ENCODE results near the gene AJM1. TPM values are rescaled to one million over a fixed set of nuclear protein-coding genes. Genes with fewer than 3 reads are reported as not detected.

Gene AJM1
- total RNA-seq, 4 donors from 2014 or later, result 1.4 to 2.9 (median 1.6) TPM

DNA sequence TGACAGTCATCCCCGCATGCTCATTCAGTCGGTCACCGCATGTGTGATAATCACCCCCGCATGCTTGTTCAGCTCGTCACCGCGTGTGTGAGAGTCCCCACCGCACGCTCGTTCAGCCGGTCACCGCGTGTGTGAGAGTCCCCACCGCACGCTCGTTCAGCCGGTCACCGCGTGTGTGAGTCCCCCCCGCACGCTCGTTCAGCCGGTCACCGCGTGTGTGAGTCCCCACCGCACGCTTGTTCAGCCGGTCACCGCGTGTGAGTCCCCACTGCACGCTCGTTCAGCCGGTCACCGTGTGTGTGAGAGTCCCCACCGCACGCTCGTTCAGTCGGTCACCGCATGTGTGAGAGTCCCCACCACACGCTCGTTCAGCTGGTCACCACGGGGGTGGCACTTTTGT lies 47.6 kb downstream of the AJM1 start:
- no peak for TF ChIP-seq POLR2A (IDR thresholded peaks at IDR 0.05)
- TF ChIP-seq, protein P1, sequence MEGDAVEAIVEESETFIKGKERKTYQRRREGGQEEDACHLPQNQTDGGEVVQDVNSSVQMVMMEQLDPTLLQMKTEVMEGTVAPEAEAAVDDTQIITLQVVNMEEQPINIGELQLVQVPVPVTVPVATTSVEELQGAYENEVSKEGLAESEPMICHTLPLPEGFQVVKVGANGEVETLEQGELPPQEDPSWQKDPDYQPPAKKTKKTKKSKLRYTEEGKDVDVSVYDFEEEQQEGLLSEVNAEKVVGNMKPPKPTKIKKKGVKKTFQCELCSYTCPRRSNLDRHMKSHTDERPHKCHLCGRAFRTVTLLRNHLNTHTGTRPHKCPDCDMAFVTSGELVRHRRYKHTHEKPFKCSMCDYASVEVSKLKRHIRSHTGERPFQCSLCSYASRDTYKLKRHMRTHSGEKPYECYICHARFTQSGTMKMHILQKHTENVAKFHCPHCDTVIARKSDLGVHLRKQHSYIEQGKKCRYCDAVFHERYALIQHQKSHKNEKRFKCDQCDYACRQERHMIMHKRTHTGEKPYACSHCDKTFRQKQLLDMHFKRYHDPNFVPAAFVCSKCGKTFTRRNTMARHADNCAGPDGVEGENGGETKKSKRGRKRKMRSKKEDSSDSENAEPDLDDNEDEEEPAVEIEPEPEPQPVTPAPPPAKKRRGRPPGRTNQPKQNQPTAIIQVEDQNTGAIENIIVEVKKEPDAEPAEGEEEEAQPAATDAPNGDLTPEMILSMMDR (IDR thresholded peaks at IDR 0.05), result no peak
- 94 to 96% methylated on average over 42 of the region's 42 CpGs for WGBS, 2 donors
- intact Hi-C loops (cut with DNase I; ENCODE audit: low total_unique reads), result no loop called here
- DNase-seq (ENCODE audit: low spot score in 2 of 2), result no peak
- H3K4me3 ChIP-seq (ENCODE audit: low read depth, poor library complexity, severe bottlenecking), result no peak overlapping the region

DNA sequence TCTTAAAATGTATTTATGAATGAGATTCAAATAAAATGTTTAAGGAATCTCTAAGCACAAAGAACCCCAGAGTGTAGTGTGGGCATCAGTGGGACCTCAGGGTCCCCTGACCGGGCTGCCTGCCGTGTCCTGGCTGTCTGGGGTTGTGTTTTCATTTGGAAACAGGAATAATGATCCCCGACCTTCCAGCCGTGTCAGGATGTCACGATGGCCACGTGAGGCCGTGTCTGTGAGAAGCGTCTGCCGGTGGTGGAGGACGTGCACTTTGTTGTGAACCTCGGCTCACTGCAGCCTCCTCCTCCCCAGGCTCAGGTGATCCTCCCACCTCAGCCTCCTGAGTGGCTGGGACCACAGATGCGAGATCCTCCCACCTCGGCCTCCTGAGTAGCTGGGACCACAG lies 48.4 kb downstream of the AJM1 start:
- DNase-seq (ENCODE audit: low spot score in 2 of 2), result no peak
- no peak overlapping the region for H3K4me3 ChIP-seq (ENCODE audit: low read depth, poor library complexity, severe bottlenecking)
- TF ChIP-seq POLR2A (IDR thresholded peaks at IDR 0.05), result no peak
- TF ChIP-seq, protein P1 (IDR thresholded peaks at IDR 0.05), result no peak
- intact Hi-C loops (cut with DNase I; ENCODE audit: low total_unique reads), result no loop called here
- WGBS, 2 donors, result 86 to 90% methylated on average over 13 of the region's 13 CpGs

Small RNA genes within 50 kb of the gene (microRNA-seq; reads per million reads assigned to microRNA genes)
- 0 reads per million in 2 donors for gene MIR4292 (ENCODE audit: borderline number of aligned reads in 1 of 2, borderline replicate concordance in 2 of 2)
- gene MIR4479 (ENCODE audit: borderline number of aligned reads in 1 of 2, borderline replicate concordance in 2 of 2), result 0 to 0.68 reads per million in 2 donors

Other genes starting within 250 kb of the AJM1 start
- gene EGFL7, start 179.6 kb upstream of the AJM1 start, total RNA-seq, result 10 to 100 TPM; 27.8 to 62.2 (median 46.2) TPM
- 10 to 100 TPM; 52.4 to 77.7 (median 63.5) TPM for gene AGPAT2, start 155.0 kb upstream of the AJM1 start, total RNA-seq
- gene DIPK1B, start 129.9 kb upstream of the AJM1 start, total RNA-seq, result 10 to 100 TPM in 2 of 4 donors, 1 to 10 TPM in 2; 7.1 to 13.5 (median 9.5) TPM
- 1 to 10 TPM in 2 of 4 donors, under 1 TPM in 1, not detected in 1; 0.61 to 5.7 (median 1.7) TPM for gene LCN10, start 99.5 kb upstream of the AJM1 start, total RNA-seq
- 1 to 10 TPM in 2 of 4 donors, not detected in 2; 6.3 to 7.3 TPM for gene LCN6, start 94.0 kb upstream of the AJM1 start, total RNA-seq
- not detected for gene LCN8, start 84.2 kb upstream of the AJM1 start, total RNA-seq
- not detected for gene LCN15, start 78.0 kb upstream of the AJM1 start, total RNA-seq
- gene TMEM141, start 51.1 kb upstream of the AJM1 start, total RNA-seq, result 100 to 1,000 TPM in 2 of 4 donors, 10 to 100 TPM in 2; 67.7 to 120 (median 91.3) TPM
- gene CCDC183, start 46.1 kb upstream of the AJM1 start, total RNA-seq, result 1 to 10 TPM in 3 of 4 donors, under 1 TPM in 1; 0.37 to 9.1 (median 2.0) TPM
- gene RABL6, start 34.5 kb upstream of the AJM1 start, total RNA-seq, result 10 to 100 TPM; 47.8 to 75.1 (median 55.5) TPM
- 10 to 100 TPM; 22.0 to 60.4 (median 48.7) TPM for gene PHPT1, start 6.9 kb downstream of the AJM1 start, total RNA-seq
- gene MAMDC4, start 9.9 kb downstream of the AJM1 start, total RNA-seq, result 1 to 10 TPM in 3 of 4 donors, under 1 TPM in 1; 0.89 to 1.4 (median 1.4) TPM
- 100 to 1,000 TPM; 354 to 399 (median 376) TPM for gene EDF1, start 23.8 kb downstream of the AJM1 start, total RNA-seq
- gene TRAF2, start 44.0 kb downstream of the AJM1 start, total RNA-seq, result 10 to 100 TPM; 13.2 to 16.7 (median 15.8) TPM
- gene FBXW5, start 102.3 kb downstream of the AJM1 start, total RNA-seq, result 100 to 1,000 TPM; 145 to 182 (median 154) TPM
- not detected for gene C8G, start 102.8 kb downstream of the AJM1 start, total RNA-seq
- not detected for gene LCN12, start 109.8 kb downstream of the AJM1 start, total RNA-seq
- 10 to 100 TPM in 3 of 4 donors, 1 to 10 TPM in 1; 9.7 to 75.3 (median 14.8) TPM for gene PTGDS, start 135.0 kb downstream of the AJM1 start, total RNA-seq
- gene LCNL1, start 140.5 kb downstream of the AJM1 start, total RNA-seq, result under 1 TPM in 2 of 4 donors, not detected in 2; 0.36 to 0.37 TPM
- 10 to 100 TPM; 38.7 to 75.8 (median 58.2) TPM for gene PAXX, start 149.9 kb downstream of the AJM1 start, total RNA-seq
- 100 to 1,000 TPM; 114 to 328 (median 163) TPM for gene CLIC3, start 154.1 kb downstream of the AJM1 start, total RNA-seq
- gene ABCA2, start 185.8 kb downstream of the AJM1 start, total RNA-seq, result 10 to 100 TPM; 18.2 to 27.6 (median 23.7) TPM
- under 1 TPM in 2 of 4 donors, not detected in 2; 0.22 to 0.39 TPM for gene FUT7, start 189.6 kb downstream of the AJM1 start, total RNA-seq
- gene NPDC1, start 203.7 kb downstream of the AJM1 start, total RNA-seq, result 10 to 100 TPM; 29.1 to 63.9 (median 56.1) TPM
- 10 to 100 TPM; 10.1 to 14.7 (median 12.1) TPM for gene ENTPD2, start 211.6 kb downstream of the AJM1 start, total RNA-seq
- gene SAPCD2, start 228.1 kb downstream of the AJM1 start, total RNA-seq, result 10 to 100 TPM in 2 of 4 donors, 1 to 10 TPM in 2; 5.7 to 25.6 (median 13.7) TPM
- gene UAP1L1, start 235.0 kb downstream of the AJM1 start, total RNA-seq, result 10 to 100 TPM in 1 of 4 donors, 1 to 10 TPM in 3; 6.6 to 13.7 (median 7.9) TPM
- 10 to 100 TPM; 57.7 to 81.0 (median 61.8) TPM for gene MAN1B1, start 244.5 kb downstream of the AJM1 start, total RNA-seq